H54 (cell line): ENCODE results near the gene YJU2.

Experiments
- DNase-seq: peaks from one replicate; pipeline ENCODE4 v3.0.0; 2011; ENCODE audit warnings: low spot score, mixed read lengths; ENCODE audit not compliant: insufficient read length
- FAIRE-seq: peaks from 3 replicates; lab custom pipeline; 2011; peaks lifted over from hg19 to GRCh38; lab: Jason Lieb, UNC
- POLR2A ChIP-seq: IDR thresholded peaks from 2 replicates; pipeline ENCODE4 v1.6.1; 2011; ENCODE audit warnings: low read depth, mild to moderate bottlenecking, low read length

YJU2 gene

DNA sequence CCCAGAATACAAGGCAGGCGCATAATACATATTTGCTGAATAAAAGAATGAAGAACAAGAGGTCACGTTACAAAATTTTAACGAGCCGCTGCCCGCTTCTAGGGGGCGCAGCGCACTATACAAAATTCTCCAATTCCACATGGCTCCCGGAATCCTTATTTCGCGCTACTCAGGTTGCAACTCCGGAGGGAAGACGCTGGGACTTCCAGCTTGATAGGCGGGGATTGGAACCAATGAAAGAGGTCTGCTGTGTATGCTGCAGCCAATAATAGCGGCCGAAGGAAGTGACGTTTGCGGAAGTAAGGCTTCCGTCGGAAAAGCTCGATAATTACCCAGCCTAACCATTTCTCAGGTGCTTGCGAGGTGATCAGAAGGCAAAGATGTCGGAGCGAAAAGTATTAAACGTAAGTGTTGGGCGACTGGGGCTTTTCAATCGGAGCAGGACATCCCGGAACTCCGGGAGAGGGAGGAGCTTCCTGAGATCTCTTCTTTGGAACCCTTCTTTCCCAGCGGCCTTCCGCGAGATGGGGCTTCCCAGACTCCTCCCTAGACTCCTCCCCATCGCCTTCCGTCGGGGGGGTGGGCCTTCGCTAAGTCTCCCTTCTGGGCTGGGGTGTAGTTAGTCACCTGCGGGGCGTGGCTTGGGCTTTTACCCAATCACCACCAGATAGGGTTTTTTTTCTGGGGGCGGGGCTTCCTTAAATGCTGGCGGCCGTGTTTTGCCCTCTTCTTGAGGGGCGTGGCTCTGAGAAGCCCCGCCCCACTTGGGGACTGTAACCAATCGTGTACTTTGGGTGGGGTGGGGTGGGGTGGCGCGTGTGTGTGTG lies at the start of gene YJU2:
YJU2 (plus strand) TSS at position 314 of the 827 bp plus-strand sequence; CDS start at position 381, 67 bp downstream.
- FAIRE-seq = no peak
- no peak; the same call in 1 of the 2 replicates for TF ChIP-seq POLR2A
- peak; percentile 97 for DNase-seq

DNA sequence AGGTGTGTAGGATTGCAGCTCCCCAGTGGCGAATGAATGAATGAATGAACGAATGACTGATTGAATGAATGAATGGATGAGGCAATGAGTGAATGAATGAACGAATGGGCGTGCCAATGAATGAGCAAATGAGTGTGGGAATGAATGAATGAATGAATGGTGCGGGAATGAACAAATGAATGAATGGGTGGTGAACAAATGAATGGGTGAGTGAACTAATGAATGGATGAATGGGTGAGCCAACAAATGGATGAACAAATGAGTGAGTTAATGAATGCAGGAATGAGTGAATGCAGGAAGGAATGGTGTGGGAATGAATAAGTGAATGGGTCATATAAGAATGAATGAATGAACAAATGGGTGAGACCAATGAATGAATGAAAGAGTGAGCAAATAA lies 49.7 kb upstream of the YJU2 start:
- no peak for DNase-seq
- FAIRE-seq = no peak
- TF ChIP-seq POLR2A = no peak

GRCh38 chr19:4197625-4198466 lies 49.0 kb upstream of the YJU2 start:
- DNase-seq = no peak
- TF ChIP-seq POLR2A = no peak
- no peak for FAIRE-seq

GRCh38 chr19:4198467-4199126 lies 48.3 kb upstream of the YJU2 start:
- FAIRE-seq (no peak), DNase-seq (no peak)

DNA sequence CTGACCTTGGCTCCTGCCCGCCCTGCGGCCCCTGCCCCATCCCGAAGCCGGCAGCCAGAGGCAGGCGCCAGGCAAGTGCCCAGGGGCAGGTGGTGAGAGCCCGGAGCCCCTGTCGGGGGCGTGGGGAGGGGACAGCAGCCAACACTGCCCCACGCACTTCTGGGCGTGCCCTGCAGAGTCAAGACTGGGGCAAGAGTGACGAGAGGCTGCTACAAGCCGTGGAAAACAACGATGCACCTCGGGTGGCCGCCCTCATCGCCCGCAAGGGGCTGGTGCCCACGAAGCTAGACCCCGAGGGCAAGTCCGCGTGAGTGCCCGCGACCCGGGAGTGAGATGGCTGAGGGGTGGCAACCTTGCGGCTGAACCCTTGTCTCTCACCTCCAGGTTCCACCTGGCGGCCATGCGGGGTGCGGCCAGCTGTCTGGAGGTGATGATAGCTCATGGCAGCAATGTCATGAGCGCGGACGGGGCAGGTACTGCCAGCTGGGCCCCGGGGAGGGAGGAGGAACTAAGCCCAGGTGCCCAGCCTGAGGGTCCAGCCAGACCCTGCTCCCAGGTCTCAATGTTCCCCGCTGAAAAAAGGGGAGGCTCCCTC lies 47.1 kb upstream of the YJU2 start:
- no peak for TF ChIP-seq POLR2A
- no peak for DNase-seq
- no peak for FAIRE-seq

More at GRCh38 chr19:4198467-4199126, 48.3 kb upstream of the YJU2 start:
- no peak for TF ChIP-seq POLR2A

DNA sequence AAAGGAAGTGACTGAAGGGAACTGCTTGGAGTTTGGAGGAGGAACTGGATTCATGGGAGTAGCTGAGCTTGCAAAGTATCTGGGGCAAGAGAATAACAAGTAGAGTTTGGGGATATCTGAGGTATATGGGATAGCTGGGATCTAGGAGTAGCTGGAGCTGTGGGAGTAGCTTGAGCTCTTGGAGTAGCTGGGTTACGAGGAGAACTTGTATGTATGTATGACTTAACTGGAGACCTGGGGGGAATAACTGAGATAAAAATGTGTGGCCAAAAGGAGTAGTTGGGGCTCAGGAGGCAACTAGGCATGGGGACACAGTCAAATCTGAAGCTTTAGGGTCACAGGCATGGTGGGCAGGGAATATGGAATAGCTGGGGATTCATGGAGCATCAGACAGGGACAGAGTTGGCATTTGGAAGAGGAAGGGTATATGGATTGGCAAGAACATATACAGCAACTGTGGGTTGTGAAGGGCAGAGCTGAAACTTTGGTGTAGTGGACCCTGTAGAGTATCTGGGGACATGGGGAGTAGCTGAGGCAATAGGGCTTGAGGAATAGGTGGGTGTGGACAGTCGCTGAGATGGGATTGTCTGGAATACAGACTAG lies 45.8 kb upstream of the YJU2 start:
- DNase-seq (no peak), FAIRE-seq (no peak)
- no peak for TF ChIP-seq POLR2A

GRCh38 chr19:4201798-4202197 lies 45.1 kb upstream of the YJU2 start:
- TF ChIP-seq POLR2A = no peak
- DNase-seq = no peak
- FAIRE-seq = no peak

- DNase-seq = peak; percentile 58
- FAIRE-seq = no peak
Observed at GRCh38 chr19:4206818-4207484, 39.9 kb upstream of the YJU2 start.

DNA sequence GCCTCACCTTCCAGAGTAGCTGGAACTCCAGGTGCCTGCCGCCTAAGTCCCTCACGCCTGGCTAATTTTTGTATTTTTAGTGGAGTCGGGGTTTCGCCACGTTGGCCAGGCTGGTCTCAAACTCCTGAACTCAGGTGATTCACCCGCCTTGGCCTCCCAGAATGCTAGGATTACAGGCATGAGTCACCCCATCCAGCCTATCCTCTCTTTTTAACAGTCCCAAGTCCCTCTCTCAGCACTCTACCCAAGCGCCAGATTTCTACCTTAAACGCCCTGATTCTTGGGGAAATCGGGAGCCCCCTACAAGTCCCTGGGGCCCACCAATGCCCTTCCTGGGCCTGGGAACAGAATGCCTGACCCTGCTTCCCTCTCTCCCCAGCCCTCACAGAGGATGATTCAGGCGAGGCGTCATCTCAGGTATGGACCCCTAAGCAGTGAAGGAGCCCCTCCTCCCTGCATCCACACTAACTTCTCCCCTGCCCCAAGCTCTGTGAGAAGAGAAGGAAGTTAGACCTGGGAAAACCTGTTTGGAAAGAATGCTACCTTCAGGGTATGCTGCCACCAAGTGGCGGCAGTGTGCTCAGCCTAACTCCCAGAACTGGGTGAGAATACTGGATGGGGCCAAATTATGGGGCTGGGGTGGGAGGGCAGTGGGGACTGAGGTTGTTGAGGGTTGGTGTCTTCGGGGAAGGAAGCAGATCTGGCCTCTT lies 38.3 kb upstream of the YJU2 start:
- TF ChIP-seq POLR2A = no peak
- peak; percentile 51 for DNase-seq
- FAIRE-seq = no peak

More at GRCh38 chr19:4206818-4207484, 39.9 kb upstream of the YJU2 start:
- no peak for TF ChIP-seq POLR2A

DNA sequence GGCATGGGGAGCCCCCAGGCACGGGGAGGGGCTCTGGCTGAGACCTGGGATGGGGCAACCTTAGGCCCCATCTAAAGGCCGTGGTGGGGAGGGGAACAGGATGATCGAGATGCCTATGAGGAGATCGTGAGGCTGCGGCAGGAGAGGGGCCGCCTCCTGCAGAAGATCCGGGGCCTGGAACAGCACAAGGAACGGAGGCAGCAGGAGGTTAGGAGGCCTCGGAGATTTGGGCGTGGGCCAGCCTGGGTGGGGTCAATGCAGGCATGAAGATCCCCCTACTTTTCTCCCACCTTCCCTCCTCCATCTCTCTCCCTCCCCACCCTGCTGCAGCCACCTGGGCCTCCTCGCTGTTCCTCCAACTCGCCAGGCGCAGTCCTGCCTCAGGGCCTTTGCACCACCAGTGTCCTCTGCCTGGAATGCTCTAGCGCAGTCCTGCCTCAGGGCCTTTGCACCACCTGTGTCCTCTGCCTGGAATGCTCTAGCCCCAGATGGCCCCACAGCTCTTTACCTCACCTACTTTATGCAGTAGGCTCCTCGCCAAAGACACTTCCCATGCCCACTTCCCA lies 36.6 kb upstream of the YJU2 start:
- no peak for TF ChIP-seq POLR2A
- FAIRE-seq = no peak
- DNase-seq = no peak

DNA sequence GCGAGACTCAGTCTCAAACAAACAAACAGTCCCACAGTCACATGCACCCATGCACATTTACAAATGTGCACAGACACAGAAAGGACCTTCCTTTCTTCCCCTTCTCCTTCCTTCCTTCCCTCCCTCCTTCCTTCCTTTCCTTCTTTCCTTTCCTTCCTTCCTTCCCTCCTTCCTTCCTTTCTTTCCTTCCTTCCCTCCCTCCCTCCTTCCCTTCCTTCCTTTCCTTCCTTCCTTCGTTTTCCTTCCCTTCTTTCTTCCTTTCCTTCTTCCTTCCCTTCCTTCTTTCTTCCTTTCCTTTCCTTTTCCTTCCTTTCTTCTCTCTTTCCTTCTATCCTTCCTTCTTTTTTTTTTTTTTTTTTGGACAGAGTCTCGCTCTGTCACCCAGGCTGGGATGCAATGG lies 33.8 kb upstream of the YJU2 start:
- no peak for TF ChIP-seq POLR2A
- DNase-seq (no peak), FAIRE-seq (no peak)

DNA sequence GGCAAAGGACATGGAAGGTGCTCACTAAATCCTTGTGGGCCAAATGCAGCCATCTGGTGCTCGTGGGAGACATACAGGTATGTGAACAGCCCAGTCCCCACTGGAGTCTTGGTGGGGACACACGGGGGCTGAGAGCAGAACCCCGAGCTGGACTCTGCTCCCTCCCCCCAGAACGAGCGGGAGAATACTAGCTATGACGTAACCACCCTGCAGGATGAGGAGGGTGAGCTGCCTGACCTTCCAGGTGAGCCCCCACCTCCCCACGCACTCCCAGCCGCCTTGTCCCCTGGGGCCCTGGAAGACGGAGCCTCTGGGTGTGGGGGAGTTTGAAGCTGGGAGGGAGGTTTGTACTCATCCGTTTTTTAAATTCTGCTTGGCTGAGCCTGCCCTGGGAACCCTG lies 31.1 kb upstream of the YJU2 start:
- TF ChIP-seq POLR2A = no peak
- FAIRE-seq (no peak), DNase-seq (no peak)
